Activated CD8-positive, alpha-beta memory T cell treated with anti-CD3 and anti-CD28 coated beads for 24 hours (primary cell): ENCODE data around the gene EFNB2.
A peak's percentile ranks its signal among the peaks of the same experiment; 100 is the strongest.

ENCODE experiments used
- DNase-seq: peaks from one replicate; pipeline ENCODE4 v3.0.0-alpha.2; 2020

Gene EFNB2

GRCh38 chr13:106550570-106551135 lies 15.2 kb upstream of the EFNB2 start:
- DNase-seq, result no peak

GRCh38 chr13:106548064-106548696 lies 12.7 kb upstream of the EFNB2 start:
- DNase-seq, result no peak

- DNase-seq, result no peak
Measured at GRCh38 chr13:106541826-106542225, 6.4 kb upstream of the EFNB2 start.

- no peak for DNase-seq
Measured at GRCh38 chr13:106540613-106541012, 5.2 kb upstream of the EFNB2 start.

- DNase-seq, result no peak
Measured at GRCh38 chr13:106537521-106537920, 2.1 kb upstream of the EFNB2 start.

GRCh38 chr13:106536244-106537034 lies 977 bp upstream of the EFNB2 start:
- peak; percentile 96 for DNase-seq

- DNase-seq, result no peak
Measured at GRCh38 chr13:106534639-106535551, 567 bp downstream of the EFNB2 start.

- DNase-seq, result peak; percentile 69
Measured at GRCh38 chr13:106533943-106534638, 1.4 kb downstream of the EFNB2 start.

GRCh38 chr13:106533101-106533942 lies 2.1 kb downstream of the EFNB2 start:
- DNase-seq, result no peak

- no peak for DNase-seq
Measured at GRCh38 chr13:106532111-106532929, 3.1 kb downstream of the EFNB2 start.

GRCh38 chr13:106530980-106531481 lies 4.4 kb downstream of the EFNB2 start:
- no peak for DNase-seq

- DNase-seq, result no peak
Measured at GRCh38 chr13:106530171-106530851, 5.2 kb downstream of the EFNB2 start.

GRCh38 chr13:106529415-106530170 lies 5.9 kb downstream of the EFNB2 start:
- DNase-seq, result no peak

- DNase-seq, result no peak
Measured at GRCh38 chr13:106528718-106529414, 6.6 kb downstream of the EFNB2 start.

GRCh38 chr13:106527826-106528225 lies 7.6 kb downstream of the EFNB2 start:
- no peak for DNase-seq

- DNase-seq, result no peak
Measured at GRCh38 chr13:106527445-106527801, 8.0 kb downstream of the EFNB2 start.

GRCh38 chr13:106526738-106527444 lies 8.6 kb downstream of the EFNB2 start:
- DNase-seq, result no peak

- DNase-seq, result no peak
Measured at GRCh38 chr13:106525865-106526264, 9.6 kb downstream of the EFNB2 start.
